ENCODE results near the gene GPR31.

The GPR31 gene

GRCh38 chr6:167163476-167164011, 5.8 kb upstream of the GPR31 start:
- H4K20me1 ChIP-seq (ENCODE audit: control insufficient read depth, insufficient read depth, low read depth, low read length) = no peaks in the 10 kb centered on the region
- H3K4me3 ChIP-seq (ENCODE audit: low read length) = no peak overlapping the region
- H3K9me3 ChIP-seq (ENCODE audit: control insufficient read depth, insufficient read depth, low read length) = no peaks in the 10 kb centered on the region
- no peak overlapping the region for H3K27ac ChIP-seq (ENCODE audit: low read depth, low read length)
- H3F3A ChIP-seq (ENCODE audit: control insufficient read depth, insufficient read depth) = no peaks in the 10 kb centered on the region
- H3K36me3 ChIP-seq (ENCODE audit: control insufficient read depth, low read length) = no peaks in the 10 kb centered on the region
- H3K9me2 ChIP-seq (replicated peaks; ENCODE audit: control insufficient read depth, low read length) = no peaks in the 10 kb centered on the region
- peaks cover 12% of the 10 kb centered on the region for H3K27me3 ChIP-seq (ENCODE audit: control insufficient read depth, low read length)
- no peaks in the 10 kb centered on the region for H3K79me2 ChIP-seq (ENCODE audit: control insufficient read depth, low read length)
- TF ChIP-seq CTCF (IDR thresholded peaks at IDR 0.05; ENCODE audit: low read depth, low read length, poor library complexity, severe bottlenecking) (no peak), EZH2phosphoT487 (IDR thresholded peaks at IDR 0.05; ENCODE audit: borderline replicate concordance, low read length) (no peak)
- no peaks in the 10 kb centered on the region for H3K4me1 ChIP-seq (ENCODE audit: control insufficient read depth, low read length)
- no peak overlapping the region for H3K4me2 ChIP-seq (ENCODE audit: low read length)

GRCh38 chr6:167162591-167162990, 4.8 kb upstream of the GPR31 start:
- Histone ChIP-seq H3K27me3 (ENCODE audit: control insufficient read depth, low read length) (peaks cover 14% of the 10 kb centered on the region), H3K9me3 (ENCODE audit: control insufficient read depth, insufficient read depth, low read length) (no peaks in the 10 kb centered on the region), H3F3A (ENCODE audit: control insufficient read depth, insufficient read depth) (no peaks in the 10 kb centered on the region), H3K4me2 (ENCODE audit: low read length) (no peak overlapping the region), H3K36me3 (ENCODE audit: control insufficient read depth, low read length) (no peaks in the 10 kb centered on the region), H3K4me1 (ENCODE audit: control insufficient read depth, low read length) (peaks cover 6% of the 10 kb centered on the region), H3K4me3 (ENCODE audit: low read length) (no peak overlapping the region), H3K79me2 (ENCODE audit: control insufficient read depth, low read length) (no peaks in the 10 kb centered on the region), H3K27ac (ENCODE audit: low read depth, low read length) (no peak overlapping the region), H3K9me2 (replicated peaks; ENCODE audit: control insufficient read depth, low read length) (no peaks in the 10 kb centered on the region), H4K20me1 (ENCODE audit: control insufficient read depth, insufficient read depth, low read depth, low read length) (no peaks in the 10 kb centered on the region)
- TF ChIP-seq CTCF (IDR thresholded peaks at IDR 0.05; ENCODE audit: low read depth, low read length, poor library complexity, severe bottlenecking) (no peak), EZH2phosphoT487 (IDR thresholded peaks at IDR 0.05; ENCODE audit: borderline replicate concordance, low read length) (no peak)

GRCh38 chr6:167161851-167162467, 4.2 kb upstream of the GPR31 start:
- no peaks in the 10 kb centered on the region for H3F3A ChIP-seq (ENCODE audit: control insufficient read depth, insufficient read depth)
- H3K27ac ChIP-seq (ENCODE audit: low read depth, low read length) = no peak overlapping the region
- H3K27me3 ChIP-seq (ENCODE audit: control insufficient read depth, low read length) = peaks cover 14% of the 10 kb centered on the region
- no peak overlapping the region for H3K4me3 ChIP-seq (ENCODE audit: low read length)
- H3K4me1 ChIP-seq (ENCODE audit: control insufficient read depth, low read length) = peaks cover 10% of the 10 kb centered on the region
- H3K9me2 ChIP-seq (replicated peaks; ENCODE audit: control insufficient read depth, low read length) = no peaks in the 10 kb centered on the region
- TF ChIP-seq EZH2phosphoT487 (IDR thresholded peaks at IDR 0.05; ENCODE audit: borderline replicate concordance, low read length) (no peak), CTCF (IDR thresholded peaks at IDR 0.05; ENCODE audit: low read depth, low read length, poor library complexity, severe bottlenecking) (no peak)
- no peaks in the 10 kb centered on the region for H3K9me3 ChIP-seq (ENCODE audit: control insufficient read depth, insufficient read depth, low read length)
- H3K79me2 ChIP-seq (ENCODE audit: control insufficient read depth, low read length) = no peaks in the 10 kb centered on the region
- no peaks in the 10 kb centered on the region for H4K20me1 ChIP-seq (ENCODE audit: control insufficient read depth, insufficient read depth, low read depth, low read length)
- no peaks in the 10 kb centered on the region for H3K36me3 ChIP-seq (ENCODE audit: control insufficient read depth, low read length)
- no peak overlapping the region for H3K4me2 ChIP-seq (ENCODE audit: low read length)

Measured in DOHH2 (cell line).